Hematopoietic multipotent progenitor cell treated with erythropoietin and hydrocortisone succinate and interleukin-3 and kit ligand, for 17 days (in vitro differentiated cells): ENCODE data around the gene CREBBP.
A peak's percentile ranks its signal among the peaks of the same experiment; 100 is the strongest.

Experiments
- DNase-seq: peaks from one replicate; pipeline ENCODE4 v3.0.0-alpha.2; 2015; ENCODE audit warnings: low spot score

CREBBP gene

DNA sequence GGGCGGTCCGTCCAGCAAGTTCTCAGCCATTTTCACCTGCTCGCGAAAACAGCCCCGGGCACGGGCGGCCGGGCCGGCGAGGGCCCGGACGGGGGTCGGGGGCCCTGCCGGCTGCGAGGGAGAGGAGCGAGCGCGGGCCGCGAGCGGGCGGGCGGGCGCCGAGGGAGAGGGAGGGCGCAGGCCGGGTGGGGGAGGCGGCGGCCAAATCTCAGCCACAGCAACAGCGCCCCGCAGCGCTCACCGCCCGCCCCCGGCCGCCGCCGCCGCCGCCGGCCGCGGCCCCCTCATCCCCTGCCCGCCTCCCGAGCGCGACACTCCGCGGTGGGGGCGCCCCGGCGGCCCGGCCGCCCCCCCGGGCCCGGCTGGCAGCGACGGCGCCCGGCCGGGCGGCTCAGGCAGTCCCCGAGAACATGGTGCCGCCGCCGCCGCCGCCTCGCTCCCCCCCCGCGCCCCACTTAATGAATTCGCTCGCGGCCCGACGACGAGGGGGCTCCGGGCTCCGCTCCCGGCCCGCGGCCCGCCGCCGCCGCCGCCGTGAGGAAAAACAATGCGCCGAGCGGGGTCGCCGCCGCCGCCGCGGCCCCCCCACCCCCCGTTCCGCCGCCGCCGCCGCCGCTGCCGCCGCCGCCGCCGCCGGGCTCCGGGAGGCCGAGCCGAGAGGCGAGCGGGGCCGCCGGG is 487 bp downstream of the CREBBP start:
- DNase-seq = peak; percentile 76

DNA sequence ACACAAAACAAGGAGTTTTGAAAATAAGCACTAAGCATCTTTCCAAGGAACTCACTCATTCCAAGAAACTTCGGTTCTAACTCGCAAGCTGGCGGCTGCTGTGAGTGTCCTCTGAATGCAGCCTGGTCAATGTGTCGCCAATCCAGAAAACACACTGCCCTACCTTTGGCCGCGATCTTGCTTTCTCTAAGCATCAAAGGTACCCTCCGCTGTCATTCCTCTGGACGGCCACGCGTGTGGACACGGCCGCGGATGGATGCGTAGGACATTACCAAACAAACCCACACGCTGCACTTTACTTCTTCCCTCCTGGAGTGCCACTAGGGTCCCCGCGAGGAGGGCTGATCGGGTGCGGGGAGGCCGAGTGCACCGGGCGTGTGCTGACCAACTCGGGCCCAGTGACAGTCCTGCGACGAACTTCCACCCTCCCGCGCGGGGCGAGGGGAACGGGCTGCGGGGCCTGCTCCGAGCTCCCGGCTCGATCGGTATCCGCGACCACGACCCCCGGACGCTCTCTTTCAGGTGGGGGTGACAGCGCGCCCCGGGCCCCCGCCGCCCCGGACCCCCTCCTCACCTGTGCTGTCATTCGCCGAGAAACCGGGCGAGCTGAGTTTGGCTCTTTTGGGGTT is 1.1 kb downstream of the CREBBP start:
- peak; percentile 63 for DNase-seq

DNA sequence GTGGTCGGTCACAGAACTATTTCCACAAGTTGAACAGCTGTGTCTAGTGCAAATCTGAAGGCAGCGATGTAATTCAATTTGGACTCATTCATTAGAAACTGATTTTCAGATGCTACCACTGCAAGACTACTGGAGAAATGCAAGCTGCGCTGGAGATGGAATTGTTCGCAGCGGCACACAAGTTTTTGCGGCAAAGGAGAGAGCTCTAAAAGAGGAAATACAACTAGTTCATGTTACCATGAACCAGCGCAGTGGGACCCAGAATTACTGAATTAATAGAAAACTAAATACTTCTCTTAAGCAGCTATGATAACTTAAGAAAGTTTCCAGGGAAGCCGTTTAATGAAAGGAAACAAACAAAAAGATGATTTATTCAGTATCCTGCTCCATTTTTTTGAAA is 1.9 kb downstream of the CREBBP start:
- no peak for DNase-seq

DNA sequence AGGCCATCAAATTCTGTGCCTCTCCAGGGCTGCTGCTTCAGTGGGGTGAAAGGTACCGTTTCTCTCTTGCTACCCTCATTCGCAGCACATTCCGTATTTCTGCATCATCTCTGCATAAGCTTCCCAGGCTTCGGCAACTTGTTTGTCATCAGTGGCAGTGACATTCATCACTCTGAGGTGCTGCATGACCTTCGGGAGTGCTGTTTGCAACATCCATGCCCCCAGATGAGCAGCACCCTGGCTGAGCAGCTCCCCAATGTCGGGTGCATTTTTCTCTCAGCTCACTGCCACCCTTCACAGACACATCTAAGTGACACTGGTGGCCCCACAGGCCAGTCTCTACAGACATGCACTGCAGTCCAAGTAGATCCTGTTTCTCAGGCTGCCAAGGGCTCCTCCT is 3.8 kb downstream of the CREBBP start:
- DNase-seq = peak; percentile 6

DNA sequence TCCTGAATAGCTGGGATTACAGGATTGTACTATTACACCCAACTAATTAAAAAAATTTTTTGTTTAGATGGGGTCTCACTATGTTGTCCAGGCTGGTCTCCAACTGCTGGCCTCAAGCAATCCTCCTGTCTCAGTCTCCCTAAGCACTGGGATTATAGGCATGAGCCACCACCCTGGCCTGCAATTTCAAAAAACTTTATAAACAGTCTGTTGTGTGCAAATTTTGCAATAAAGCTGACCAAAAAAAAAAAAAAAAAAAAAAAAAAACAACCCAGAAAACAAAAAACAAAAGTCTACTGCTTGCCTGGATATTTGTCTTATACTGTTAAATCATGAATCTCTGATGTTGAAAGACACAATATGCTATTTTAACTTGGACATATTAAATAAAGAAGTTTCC is 4.4 kb downstream of the CREBBP start:
- no peak for DNase-seq

DNA sequence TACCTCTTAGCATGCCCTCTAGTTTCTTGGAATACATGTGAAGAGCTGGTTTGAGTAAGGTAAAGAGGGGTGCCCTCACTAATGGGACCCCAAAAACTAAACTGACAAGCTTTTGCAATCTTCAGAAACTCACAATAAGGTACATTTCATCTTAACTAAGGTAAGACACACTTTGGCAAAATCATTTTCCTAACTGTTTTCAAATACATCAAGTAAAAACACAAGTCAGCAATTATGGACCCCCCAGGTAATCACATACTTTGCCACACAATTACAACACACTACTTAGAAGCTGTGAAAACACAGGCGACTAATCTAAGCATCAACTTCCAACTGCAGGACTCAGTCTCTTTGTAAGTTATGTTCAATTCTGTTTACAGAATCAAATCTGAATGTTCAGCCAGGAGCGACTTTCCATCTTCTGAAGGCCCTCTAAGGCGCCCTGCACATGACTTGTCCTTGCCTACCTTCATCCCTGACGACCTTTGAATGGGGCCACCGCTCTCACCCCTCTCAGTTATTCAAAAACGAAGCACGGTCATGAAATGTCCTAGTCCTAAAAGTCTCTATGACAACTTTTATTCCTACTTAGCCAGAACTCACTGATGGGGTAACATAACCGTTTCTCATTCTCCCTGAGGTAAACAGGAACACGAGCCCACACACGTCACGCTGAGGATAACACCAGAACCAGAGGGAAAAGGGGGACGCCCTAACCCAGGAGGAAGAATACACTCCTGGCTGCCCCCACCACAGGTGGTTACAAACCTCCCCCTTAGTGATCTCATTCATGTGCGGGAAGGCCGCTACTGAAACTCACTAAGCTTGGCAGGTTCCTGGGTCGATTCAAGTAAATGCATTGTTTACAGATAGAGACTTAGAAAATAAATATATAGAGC is 5.5 kb downstream of the CREBBP start:
- DNase-seq = peak; percentile 3

DNA sequence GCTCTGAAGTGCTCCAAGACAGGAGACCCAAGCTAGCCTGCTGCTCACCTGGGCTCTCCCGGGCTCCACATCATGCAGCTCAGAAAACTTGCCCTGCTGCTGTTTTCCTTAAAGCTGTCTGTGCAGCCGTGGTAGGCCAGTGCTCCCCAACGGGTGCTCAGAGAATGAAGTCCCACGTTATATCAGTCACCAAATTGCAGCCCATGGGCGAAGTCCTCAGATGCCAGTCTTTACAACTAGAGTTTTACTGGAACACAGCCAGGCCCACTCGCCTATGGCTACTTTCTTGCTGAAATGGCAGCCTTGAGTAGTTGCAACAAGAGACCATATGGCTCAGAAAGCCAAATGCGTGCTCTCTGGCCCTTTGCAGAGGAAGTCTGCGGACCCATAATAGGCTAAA is 6.3 kb downstream of the CREBBP start:
- peak; percentile 65 for DNase-seq

DNA sequence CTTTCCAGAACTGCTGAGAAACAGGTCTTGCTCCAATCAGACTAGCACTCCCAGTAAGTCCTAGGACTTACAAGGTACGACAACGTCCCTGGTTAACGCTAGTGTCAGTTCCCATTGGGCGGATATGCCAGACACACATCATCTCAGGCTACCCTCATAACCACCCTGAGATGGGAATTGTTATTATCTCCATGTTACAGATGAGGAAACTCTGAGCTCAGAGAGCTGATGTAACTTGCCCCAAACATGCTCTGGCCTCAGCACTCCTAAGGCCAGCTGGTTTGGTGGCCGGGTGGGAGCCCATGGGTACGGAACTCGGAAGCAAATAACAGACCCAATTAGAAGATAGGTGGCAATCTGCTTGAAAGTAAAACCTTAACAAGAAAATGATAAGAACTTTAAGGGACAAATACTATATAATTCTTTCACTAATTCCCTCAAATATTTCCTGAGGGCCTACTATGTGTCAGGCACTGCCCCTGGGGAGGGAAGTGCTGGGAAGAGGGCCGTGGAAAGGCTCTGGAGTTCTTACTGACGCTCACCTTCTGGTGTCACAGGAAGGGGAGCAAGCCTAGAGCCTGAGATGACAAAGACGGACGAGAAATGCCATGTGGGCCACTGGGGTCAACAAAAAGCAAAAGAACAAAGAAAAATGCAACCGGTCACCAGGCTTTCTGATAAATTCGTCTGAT is 6.9 kb downstream of the CREBBP start:
- DNase-seq = peak; percentile 40

DNA sequence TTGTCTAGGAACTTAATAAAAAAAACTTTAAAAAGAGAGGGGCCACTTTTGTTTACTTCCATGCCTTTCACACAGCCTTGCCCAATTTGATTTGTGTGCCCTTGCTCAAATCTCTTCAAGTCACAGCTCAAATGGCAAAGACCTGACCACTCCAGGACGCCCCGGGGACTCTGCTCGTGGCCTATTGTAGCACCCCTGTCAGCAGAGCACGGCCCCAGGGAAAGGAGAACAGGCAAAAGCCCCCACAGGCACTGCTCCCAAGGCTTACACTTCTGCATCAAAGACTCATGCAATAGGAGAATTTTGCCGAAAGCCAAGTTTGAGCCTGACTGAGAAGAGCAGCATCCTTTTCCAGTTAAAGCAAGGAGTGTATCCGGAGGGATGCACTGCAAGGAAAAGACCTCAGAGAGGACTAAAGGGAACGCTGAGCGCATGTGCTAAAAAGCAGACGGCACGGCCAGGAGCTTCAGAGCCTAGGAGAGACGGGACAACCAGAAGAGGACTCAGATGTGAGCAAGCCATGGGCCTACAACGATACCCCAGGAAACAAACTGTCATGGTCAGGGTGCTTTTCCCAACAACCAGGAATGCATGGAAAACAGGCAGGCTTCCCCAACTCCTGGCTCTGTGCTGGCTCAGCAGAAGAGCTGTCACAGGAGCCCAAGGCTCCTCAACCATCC is 8.2 kb downstream of the CREBBP start:
- DNase-seq = no peak

DNA sequence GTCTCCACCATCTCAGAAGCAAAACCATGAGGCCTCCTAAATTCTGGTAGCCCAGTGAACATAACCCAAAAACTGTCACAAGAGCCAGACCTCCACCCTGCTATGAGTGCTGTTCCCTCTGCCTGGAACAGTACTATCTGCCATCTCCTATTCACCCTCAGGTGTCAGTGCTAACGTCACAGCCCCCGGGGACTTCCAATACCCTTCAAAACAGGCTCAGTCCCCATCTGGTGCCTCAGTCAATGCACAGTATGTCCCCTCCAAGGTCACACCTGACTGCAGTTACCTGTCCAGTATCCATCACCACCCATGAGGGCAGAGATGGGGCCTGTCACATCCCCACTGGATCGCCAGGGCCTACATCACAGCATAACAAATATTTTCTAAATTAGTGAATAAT is 11.5 kb downstream of the CREBBP start:
- DNase-seq = no peak

DNA sequence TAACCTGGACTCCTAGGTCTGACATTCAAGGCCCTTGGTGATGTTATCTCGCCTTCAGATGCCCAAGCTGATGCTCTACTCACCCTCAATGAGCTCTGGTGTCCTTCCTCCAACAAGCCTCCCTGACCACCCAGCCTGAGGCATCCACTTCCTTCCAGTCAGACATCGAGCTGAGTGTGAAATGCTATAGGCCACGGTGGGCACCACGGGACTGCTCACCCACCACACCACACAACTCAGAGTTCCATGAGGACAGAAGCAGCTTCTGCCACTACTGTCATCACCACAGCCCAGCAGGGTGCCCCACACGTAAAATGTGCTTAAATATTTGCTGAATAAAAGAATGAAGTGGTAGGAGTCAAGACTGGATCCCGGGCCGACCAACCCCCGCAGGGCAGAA is 12.0 kb downstream of the CREBBP start:
- DNase-seq = no peak

DNA sequence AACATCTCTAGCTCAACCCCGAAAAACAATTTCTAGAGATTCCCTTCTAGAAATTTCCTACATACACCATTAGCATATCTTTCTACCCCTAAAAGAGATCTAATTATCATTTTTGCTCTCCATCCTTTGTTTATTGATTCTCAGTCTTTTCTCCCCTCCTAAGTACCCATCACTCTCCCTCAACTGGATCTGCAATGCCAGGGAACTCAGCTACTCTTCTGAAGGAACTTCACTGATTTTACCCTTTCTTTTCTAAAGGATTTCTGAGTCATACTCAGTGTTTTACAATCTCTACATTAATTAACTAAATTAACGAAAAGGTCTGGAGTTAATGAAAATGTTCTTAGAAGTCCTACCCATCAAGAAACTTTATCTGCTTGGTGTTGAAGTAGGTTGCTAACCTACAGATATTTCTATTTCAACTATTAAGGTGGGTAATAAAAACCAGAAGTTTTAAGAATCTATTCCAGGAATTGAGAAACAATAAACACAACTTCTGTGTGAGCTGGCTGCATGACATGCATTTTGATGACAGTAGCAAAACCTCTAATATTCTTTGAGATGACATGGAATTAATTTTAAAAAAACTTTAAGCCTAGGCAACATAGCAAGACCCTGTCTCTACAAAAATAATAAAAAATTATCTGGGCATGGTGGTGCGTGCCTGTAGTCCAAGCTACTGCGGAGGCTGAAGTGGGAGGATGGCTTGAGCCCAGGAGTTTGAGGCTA is 13.6 kb downstream of the CREBBP start:
- no peak for DNase-seq

DNA sequence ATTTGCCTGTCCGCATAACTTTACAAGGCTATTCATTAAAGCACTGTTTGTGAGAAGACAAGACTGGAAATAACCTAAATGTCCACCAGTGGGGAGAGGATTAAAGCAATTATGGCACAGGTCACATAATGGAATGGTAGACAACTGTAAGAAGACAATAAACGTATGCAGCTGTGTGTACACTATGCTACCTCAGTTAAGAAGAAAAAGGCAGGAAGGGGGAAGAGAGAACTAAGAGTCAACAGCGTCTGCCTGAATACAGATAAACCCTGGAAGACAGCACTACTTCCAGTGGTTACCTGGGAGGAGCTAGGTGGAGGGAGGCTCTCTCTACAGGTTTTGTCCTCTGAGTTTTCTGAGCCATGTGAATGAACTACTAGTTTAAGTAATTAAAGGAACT is 15.3 kb downstream of the CREBBP start:
- DNase-seq = no peak

DNA sequence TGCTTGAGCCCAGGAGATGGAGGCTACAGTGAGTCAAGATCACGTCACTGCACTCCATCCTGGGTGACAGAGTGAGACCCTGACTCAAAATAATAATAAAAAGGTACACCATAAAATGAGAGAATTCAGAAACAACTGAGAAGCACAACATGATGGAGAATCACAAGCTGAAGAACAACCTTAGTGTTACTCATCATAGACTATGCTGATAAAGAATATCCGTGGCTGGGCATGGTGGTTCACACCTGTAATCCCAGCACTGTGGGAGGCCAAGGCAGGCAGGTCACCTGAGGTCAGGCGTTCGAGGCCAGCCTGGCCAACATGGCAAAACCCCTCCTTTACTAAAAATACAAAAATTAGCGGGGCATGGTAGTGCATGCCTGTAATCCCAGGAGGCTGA is 16.0 kb downstream of the CREBBP start:
- no peak for DNase-seq

DNA sequence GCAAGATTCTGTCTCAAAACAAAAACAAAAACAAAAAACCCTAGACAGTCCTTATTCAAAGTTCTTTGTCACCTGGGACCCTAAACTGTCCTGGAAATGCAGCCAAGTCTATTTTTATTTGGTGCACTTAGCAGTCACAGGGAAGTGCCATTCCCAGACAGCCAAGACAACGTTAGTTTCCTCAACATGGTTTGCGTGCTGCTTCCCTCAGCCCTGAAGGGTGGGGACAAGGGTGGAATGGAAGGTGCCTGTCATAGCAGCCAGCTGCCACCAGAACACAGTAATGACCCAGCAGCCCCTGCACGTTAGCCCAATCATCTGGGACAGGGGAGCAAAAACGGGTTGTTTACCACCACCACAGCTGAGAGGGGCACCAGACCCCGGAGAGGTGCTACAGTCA is 16.9 kb downstream of the CREBBP start:
- DNase-seq = no peak

DNA sequence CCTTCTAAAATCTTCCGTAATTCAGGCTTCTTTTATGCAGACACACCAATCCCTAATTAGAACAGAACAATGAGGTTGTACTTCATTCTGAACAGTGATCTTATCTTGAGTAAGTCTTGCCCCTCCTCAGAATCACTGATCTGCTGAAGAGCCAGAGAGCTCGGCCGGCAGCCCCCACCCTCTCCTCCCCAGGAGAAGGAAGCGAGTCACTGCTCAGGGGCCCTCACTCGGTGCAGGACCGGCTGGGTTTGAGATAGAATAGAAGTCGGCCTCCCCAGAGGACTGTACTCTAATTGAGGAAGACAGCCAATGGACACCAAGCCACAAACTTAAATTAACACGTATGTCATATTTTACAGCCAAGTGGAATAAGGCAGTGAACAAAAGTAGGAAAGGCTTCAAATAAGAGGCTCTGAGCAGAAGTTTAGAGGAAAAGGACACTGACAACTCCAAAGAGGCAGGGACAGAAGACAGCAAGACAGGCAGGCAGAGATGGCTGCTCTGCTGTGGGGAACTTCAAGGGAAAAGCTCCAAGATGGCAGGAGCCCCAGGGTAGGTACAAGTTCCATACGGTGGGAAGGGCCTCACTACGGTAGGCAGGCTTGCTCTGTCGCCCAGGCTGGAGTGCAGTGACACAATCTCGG is 18.6 kb downstream of the CREBBP start:
- no peak for DNase-seq

DNA sequence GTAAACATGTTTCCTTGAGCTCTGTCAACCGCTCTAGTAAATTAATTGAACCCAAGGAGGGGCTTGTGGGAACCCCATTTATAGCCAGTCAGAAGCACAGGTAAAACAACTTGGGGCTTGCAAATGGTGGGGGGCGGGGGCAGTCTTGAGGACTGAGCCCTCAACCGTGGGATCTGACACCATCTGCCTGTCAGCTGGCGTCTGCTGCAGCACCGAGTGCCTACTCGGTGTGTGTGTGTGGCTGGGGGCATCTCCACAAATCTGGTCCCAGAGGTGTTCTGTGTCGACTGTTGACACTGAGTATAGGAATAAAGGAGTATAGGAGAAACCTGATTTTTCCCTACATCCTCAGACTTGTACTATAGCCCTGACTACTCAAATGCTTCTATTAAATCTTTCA is 20.6 kb downstream of the CREBBP start:
- DNase-seq = no peak

DNA sequence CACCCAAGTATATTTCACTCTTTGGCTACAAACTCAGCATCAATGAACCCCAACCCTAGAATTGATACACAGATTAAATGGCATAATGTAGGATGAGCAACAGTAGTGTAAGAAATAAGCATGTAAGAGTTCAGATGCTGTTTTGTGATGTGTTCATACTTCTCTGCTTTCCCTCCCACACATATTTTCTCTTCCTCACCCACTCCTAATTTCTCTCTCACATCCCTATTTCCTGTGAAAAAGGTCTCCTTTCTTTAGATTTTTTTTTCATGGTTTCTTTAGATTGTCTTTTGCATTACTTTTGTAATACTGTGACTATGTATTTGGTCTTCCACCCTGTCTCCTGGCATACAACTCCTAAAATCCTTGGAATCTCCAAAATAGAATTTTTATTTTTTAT is 21.7 kb downstream of the CREBBP start:
- DNase-seq = no peak

DNA sequence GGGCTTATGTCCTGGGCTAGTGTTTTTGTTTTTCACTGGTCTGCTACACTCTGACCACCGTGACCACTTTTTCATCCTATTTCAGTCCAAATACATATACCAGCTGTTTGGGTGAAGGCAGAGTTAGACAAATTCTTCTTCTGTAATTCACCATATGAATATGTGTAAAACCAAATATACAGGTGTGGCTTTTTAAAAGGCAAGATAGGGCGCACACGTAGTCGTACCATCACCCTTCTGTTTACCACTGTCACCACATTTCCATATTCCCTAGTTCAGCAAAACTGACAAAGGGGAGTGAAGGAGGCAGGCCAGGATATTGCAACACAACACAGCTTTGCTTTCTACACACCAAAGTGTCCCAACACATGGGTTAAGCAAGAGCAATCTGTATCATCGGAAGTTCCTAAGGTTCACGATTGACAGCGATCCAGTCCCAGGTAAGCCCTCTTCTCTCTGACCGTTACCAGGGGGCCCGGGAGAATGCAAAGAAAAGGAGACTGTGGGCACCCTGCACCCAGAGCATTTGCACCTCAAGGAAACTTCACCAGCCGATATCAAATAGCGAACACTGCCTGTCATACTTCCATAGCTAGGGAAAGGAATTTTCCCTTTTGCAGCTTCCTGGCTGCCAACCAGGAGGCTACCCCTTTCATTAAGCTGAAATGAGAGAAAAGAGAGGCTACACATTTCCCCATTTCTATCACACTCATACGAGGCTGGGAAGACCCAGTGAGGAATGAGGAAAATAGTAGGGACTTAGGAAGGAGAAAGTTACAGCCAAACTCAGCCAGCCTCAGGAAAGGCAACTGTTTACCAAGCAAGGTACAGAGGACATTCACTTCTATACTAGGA is 23.1 kb downstream of the CREBBP start:
- DNase-seq = no peak
